DMS79 (cell line): ENCODE results near the gene GRHL3.

Experiments used
- DNase-seq: peaks from one replicate; lab custom pipeline; 2025; lab: John Stamatoyannopoulos, UW

GRHL3 gene

DNA sequence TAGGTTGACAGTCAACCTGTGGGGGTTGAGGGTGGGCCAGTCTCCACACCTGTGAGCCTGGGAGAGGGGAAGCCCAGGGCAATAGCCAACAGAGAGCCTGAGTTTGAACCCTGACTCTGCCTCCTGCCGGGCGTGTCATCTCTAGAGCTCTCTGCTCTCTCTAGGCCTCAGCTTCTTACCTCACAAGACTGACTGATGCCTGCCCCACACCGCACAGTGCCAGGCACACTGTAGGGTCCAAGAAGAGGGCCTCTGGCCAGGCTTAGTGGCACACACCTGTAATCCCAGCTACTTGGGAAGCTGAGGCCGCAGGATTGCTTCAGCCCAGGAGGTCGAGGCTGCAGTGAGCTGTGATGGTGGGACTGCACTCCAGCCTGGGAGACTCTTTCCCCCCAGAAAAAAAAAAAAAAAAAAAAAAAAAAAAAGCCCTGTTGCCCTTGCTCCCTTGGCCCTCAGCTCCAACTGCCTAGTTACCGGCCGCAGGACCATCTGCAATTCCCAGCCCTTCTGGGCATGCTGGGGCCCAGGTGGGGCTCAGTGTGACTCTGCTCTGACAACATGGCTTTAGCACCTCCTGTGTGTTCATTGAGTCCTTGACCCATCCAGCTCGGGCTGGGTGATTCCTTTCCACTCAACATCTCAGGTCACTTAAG lies 25.1 kb downstream of the GRHL3 start:
- DNase-seq, result no peak

DNA sequence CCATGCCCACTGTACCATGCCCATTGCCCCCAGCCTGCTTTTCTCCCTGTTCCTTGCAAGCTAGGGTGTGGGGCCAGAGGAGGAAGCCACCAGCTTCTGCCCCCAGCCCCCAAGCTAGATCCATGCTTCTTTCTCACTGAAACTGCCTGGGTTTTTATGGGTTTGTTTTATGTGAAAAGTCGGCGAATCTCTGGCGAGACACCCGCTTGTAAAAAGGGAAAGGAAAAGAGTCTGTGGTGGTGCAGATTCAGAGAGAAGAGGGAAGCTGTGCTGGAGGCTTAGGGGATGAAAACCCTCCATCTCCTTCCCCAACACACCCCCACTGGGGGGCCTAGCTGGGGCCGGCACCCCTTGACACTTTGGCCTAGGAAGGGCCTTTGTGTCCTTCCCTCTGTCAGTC lies 26.2 kb downstream of the GRHL3 start:
- DNase-seq, result no peak

DNA sequence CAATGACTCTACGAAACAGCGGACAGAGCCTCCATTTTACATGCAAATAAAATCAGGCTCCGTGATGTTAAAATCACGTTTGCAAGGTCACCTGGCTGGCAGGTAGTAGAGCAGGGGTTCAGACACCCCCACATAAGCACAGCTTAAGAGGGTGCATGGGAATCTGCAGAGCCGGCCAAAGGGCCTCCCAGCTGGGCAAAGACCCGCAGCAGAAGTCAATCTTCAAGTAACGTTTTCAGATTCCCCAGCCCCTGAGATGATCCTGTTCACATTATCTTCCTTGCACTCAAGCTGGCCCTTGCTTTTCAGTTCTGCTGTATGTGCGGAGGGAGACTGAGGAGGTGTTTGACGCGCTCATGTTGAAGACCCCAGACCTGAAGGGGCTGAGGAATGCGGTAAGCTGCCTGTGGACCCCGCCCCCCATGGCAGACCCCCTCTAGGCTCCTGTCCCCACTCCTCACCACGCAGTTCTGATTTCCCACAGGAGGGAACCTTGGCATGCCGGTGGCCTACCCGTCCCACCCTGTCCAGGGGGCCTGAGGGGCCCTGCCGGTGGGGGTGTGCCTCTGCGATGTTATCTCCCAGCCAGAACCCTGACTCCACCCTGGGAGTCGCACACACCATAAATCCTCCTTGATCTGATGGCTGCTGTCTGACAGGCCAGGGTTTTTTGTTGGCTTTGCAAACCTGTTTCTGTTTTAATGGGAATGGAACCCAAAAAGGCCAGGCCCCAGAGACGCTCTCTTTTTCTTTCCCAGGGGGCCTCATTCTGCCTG lies 28.2 kb downstream of the GRHL3 start:
- DNase-seq, result no peak

DNA sequence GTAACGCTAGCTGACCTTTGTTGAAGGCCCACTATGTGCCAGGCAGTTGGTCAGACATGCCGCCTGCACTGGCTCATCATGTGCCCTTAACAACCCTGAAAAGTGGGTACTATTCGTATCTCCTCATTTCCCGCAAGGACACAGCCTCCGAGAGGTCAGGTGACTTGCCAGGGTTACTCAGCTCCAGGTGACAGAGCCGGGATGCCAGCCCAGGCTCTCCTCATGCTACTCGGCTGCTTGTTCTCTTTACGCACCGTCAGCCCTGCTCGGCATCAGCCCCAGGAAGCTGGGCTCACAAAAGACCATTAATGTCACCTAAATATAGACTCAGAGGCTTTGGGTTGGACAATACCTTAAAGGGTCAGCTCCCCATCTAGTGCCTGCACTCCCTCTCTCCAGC lies 29.0 kb downstream of the GRHL3 start:
- DNase-seq, result no peak

DNA sequence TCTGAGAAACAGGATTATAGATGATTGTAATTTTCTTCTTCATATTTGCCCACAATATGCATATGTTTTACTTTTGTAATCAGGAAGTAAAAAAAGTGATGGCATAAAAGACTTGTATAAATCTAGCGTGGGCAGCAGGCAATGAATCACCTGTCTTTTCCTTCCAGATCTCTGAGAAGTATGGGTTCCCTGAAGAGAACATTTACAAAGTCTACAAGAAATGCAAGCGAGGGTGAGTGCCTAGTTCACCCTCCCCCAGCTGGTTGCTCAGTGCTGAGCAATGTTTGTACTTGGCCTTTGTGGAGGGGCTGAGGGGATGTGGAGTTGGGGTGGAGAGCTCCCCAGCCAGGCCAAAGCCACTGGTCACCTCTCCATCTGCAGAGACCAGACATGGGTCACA lies 30.7 kb downstream of the GRHL3 start:
- no peak for DNase-seq

DNA sequence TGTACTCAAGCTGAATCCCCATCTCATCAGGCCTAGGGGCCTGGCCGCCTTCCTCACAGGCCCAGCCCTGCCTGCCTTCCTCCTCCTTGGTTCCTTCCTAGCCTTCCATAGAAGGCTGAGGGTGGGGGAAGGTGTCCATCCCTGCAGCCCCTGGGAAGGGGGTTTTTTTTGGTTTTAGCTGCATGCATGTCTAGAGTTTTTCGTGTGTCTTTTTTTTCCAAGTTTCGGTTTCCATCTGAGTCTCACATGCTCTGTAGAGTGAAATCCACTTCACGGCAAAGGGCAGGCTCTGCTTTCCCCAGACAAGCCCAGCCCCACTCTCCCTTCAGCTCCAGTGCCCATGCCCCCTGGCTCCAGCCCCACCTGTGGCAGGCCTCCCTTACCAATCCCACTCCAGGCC lies 32.1 kb downstream of the GRHL3 start:
- no peak for DNase-seq

DNA sequence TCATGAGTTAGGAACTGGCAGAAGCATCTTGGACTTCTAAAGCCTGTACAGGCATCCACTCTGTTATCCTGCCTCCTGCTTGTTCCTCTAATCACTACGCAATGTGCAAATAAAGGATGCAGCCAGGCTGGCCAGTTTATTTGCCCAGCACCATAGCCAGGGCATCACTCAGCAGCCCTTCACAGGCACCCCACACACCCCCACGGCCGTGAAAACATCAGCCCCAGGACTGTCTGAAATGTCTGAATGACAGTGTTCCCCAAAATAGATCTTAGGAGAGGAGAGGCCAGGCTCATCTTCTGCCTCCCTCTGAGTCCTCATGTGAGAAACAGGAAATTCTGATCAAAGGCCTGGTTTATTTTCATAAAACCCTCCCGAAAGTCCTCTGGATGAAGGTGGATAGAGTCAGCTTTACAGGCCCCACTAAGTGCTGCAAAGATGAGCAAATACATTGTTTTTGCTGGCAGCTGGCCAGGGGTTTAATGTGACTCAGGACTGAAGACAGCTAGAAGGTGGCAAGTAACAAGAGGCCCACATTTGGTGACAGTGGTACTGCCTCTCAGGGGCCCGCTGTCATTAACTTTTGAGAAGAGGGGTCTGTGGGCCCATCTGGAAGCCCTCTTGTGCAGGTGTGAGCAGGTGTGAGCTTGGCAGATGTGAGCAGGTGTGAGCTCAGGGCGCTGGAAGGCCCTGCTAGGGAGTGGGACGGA lies 32.9 kb downstream of the GRHL3 start:
- no peak for DNase-seq

DNA sequence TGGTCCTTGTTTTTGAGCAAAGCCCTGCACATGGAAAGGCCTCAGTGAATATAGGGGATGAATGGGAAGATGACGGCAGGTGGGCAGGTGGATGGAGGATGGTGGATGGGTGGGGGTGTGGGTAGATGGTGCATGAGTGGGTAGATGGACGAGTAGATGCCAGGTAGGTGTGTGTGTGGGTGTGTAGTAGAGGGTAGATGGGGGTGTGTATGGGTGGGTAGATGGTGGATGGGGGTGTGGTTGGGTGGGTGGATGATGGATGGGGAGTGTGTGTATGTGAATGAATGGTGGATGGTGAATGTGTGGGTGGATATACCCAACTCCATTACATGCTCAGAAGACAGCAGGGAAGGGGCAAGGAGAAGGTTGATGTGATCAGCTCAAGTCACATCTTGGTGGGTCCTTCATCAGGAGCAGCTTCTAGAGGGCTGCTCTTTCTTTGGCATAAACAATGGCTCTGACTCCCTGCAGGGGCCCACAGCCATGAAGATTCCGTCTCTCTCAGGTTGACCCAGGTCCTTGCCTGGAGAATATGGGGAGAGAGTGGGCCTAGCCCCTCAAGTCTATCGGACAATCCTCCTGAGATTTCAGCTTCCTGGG lies 34.2 kb downstream of the GRHL3 start:
- no peak for DNase-seq

DNA sequence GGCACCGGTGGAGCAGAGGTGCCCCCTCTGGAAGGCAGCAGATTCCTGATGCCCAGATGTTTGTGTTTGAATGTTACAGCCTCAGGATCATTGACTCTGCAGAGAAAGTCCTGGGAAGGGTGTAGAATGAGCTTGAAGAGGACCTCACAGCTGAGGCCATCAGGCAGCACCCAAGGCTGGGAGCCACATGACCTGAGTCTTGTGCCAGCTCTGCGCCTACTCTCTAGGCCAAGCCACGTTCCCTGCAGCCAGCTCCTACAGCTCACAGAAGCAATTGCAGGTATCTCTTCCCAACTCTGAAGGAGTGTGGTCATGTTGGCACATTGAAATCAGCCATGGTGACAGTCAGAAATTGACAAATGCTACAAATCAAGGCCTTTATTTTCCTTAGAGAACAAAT lies 36.3 kb downstream of the GRHL3 start:
- DNase-seq, result no peak

DNA sequence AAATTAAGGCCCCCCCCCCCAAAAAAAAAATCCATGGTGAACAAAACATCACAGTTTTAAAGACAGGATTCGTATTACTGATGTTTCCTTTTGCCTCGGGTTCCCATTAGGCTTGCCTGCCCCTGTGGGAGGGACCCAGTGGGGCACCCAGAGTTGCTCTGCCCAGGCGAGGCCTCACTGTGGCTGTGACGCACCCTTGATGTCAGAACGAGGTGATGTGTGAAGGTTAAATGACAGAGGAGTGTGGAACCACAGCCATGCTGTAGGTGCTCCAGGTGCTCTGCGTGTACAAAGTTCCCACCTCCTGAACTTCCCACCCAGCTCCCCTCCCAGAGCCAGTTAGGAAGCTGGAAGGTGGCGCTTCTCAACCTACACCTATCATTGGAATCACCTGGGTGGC lies 37.9 kb downstream of the GRHL3 start:
- no peak for DNase-seq

DNA sequence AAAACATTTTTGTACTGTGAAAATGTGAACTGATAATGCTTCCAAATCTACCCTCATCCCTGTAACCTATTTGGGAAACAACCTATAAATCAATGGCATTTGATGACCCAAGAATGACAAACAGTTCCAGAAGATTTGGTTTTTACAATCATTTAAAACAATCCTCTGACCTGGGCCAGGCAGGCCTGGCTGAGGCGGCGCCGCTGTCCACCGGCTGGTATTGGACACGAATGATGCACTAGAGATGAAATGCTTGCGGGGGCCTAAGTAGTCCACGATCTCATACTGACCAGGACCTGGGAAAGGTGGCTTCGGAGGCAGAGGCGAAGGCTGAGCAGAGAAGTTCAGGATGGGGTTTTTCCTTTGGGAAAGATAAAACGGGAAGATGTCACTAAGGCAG lies 41.5 kb downstream of the GRHL3 start:
- no peak for DNase-seq

DNA sequence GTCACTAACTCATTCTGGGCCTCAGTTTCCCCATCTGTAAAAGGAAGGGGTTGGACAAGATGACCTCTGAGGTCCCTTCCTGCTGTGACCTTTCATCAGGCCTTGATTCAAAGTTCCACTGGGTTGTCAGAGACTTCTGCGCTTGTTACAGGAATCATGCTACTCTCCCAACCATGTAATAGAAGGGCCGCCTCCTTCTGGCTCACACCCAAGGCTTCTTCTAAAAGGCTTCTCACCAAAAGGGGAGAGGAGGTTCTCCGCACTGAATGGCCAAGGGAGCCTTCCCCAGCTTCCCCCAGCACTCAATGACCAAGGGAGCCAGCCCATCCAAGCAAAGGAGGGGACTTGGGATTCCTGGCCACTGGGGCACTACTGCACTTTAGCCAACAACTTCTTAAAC lies 42.7 kb downstream of the GRHL3 start:
- no peak for DNase-seq

DNA sequence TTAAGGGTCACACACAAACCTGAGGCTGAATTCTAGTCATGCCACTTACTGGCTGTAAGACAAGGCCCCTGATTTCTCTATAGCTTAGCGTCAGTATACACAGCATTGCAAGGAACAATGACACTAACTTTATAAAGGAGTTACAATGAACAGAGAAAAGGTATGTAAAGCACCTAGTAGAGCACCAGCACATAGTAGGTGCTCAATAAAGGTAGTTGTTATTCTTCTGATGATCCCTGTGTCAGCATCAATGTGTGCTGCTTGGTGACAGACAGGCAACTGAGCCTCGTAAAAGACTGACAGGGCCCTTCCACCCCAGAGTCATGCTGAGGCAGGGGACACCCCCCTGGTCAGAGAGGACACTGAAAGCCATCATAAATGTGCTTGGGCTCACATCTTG lies 43.2 kb downstream of the GRHL3 start:
- no peak for DNase-seq

DNA sequence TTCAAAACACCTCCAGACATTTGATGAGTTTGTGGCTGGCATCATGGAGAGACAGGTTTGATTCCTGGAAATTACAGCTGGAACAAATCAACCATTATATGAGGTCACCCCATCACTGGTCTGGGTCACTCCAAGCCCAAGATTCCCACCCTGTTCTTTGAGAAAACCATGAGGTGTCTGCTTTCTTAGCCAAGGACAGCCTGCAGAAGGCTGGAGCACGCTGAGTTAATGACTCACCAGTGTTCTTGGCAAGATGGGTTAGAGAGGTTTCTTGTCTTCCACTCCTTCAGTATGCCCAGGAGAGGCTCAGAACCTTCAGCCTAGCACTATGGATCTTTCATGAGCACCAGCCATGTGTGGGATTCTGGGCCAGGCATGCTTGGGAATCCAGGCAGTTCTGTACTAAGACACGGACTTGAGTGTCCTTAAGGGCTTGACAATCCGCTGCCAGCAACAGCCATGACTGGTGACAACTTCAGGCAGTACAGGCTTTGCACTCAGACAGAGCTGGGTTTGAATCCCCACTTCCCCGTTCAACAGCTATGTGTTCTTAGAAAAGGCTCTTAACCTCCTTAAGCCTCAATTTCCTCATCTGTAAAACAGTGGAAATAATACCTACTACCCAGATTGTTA lies 43.9 kb downstream of the GRHL3 start:
- DNase-seq, result no peak

DNA sequence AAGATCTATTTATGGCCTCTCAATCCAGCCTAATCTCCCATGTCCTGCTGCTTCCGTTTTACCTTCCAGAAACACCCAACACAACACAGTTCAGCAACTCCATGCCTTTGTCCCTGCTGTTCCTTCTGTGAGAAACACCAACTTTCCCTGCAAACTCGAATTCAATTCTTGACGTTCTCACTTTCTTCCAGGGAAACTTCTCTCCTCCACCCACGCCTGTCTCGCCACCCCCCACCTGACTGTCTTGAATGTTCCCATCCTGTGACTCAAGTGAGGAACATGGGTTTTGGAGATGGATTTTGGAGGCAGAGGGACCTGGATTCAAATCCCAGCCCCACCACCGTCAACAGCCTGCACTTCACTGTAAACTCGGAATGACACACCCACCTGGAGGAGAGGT lies 44.8 kb downstream of the GRHL3 start:
- no peak for DNase-seq

DNA sequence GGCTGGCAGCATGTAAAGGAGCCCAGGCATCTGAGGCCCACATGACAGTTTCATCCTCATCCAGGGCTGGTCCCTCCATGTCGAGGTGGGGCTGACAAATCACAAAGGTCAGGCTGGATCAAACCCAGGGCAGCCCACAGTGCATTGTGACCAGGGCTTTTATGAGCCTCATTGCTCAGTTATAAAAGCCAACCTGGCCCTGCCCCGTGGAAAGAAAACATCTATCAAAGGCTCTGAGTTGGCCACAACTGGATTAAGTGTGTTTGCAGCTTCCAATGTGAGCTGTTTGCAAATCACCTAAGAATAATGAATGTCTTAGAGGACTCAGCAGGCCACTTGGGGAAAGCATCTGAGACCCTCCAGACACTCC lies 45.4 kb downstream of the GRHL3 start:
- no peak for DNase-seq

DNA sequence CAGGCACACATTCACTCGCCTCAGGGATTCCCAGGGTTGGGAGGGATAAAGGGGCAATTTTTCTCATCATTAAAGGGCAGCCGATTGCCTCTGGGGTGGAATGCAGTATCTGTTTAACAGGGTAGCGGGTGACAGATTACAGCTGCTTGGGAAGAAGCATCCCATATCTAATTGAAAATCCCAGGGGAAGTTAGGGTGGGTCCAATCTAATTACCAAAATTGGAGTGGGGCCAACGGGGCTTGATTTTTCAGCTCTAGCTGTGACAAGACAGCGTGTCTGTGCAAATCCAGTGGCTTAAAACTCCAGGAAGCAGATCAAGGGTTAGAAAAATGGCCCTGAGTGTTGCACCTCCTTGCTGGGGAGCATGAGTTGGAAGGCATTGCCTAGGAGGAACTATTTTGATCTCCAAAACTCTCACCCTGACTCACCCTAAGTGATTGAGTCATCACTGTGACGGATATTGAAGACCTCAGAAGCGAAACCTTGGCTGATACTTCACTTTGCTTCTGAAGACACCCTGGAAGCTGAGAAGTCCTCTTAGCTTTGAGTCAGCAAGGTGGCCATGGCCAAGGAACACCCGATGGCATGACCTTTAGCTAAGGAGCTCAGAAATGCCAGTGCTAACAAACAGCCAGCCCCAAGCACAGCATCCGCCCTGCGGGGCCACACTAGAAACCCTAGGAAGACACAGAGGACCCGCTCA lies 46.0 kb downstream of the GRHL3 start:
- DNase-seq, result no peak

DNA sequence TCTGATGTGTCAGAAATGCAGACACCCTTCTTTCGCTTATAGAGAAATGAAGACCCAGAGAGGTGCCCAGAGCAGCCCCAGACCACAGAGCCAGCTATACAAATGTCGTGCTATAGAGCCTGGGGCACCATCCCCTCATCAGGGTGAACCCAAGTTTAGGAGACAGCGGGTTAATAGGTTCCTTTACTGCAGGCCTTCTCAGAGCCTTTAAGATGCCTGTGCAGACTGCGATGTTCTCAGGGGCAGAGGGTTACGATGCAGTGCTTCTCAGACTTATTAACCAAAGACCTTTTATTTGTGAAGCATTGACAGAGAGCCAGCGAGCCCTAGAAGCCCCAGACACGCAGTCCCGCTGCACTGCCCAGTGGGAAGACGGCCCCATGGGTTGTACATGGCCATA lies 47.5 kb downstream of the GRHL3 start:
- no peak for DNase-seq

DNA sequence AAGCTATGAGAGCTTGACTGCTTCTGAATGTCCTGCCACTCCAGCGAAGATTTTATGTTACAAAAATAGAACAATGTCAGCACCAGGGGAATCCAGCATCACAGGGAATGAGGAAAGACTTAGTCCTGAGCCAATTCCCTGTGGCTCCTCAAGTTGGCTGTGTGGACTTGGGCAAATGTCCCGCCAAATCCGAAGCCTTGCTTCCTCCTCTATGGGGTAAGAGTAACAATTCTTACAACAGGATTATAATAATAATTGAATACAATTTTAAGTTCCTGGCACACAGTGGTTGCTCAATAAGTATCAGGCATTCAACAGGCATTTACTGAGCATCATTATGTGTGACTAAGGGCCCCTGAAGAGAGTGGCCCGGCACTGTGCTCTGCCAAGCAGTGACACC lies 50.0 kb downstream of the GRHL3 start:
- DNase-seq, result no peak

DNA sequence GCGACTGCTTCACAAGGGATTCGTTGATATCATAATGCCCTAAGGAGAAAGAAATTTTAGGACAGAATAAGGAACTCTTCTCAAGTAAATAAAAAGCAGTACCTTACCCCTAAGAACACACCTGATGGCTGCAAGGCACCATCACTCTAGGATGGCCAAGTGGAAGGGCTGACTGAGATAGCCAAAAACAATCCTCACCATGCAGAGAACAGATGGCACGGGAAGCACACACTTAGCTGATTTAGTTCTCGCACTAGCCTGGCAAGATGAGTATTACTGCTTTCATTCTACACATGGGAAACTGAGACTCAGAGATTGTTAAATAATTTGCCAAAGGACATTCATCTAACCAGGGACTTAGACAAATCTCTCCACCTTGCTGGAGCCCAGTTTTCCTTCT lies 50.6 kb downstream of the GRHL3 start:
- DNase-seq, result no peak

DNA sequence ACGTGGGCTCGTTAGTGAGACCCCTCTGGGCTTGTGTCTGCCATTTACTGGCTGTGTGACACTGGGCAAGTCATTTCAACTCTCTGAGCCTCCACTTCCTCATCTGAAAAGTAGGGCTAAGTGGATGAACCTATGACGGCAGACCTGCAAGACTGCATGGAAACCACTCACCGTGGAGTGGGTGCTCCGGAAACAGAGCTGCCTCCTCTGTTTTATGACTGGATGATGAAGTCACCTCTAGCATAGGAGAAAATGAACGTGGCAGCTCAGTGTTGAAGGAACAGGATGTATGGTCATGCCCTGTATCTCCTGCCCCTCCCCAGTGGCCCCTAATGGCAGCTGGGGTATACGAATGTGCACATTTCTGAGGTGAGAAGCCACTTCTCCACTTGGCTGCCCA lies 53.9 kb downstream of the GRHL3 start:
- no peak for DNase-seq

DNA sequence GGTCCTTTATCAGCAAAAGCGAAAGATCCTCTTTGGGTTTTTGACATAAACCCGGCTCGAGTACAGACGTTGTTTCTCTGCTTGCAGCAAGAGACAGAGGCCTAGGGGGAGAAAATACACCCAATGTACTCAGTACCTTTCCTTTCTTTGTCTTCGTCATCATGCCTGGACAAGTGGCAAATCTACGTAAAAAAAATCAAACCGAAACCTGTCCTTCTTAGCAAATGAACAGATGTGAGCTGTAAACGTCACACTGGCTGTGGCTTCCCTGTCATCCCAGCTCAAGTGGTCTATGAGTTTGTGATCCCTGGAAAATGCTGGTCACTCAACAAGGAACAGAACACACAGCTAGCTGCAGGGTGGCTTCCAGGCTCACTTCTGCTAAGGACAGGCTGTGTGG lies 54.6 kb downstream of the GRHL3 start:
- DNase-seq, result no peak
